Stimulated activated CD8-positive, alpha-beta memory T cell treated with anti-CD3 and anti-CD28 coated beads, Interleukin-12 subunit alpha, Interleukin-12 subunit beta, amount 100 ng/mL, for 4 hours (primary cell): ENCODE results near the gene CST8.

Experiments
- DNase-seq: peaks from one replicate; pipeline ENCODE4 v3.0.0-alpha.2; 2020; ENCODE audit warnings: low read depth

The CST8 gene

DNA sequence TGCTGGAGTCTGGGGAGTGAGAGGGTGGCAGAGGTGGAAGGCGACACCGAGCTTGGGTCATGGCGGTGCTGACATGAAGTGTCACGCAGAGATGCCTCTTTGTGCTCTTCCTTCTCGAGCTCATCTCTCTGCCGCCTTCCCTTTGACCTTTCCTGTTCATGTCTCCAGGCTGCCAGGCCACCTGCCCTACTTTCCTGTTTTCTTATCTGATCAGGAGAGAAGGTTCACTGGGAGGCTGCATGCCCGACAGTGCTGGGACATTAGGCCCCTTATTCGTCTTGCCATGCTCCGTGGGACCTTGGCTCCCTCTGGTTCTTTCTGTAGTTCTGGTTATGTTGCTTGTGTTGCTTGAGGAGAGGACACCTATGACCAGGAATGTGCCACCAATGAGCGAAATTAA, 33.2 kb downstream of the CST8 start:
- no peak for DNase-seq

DNA sequence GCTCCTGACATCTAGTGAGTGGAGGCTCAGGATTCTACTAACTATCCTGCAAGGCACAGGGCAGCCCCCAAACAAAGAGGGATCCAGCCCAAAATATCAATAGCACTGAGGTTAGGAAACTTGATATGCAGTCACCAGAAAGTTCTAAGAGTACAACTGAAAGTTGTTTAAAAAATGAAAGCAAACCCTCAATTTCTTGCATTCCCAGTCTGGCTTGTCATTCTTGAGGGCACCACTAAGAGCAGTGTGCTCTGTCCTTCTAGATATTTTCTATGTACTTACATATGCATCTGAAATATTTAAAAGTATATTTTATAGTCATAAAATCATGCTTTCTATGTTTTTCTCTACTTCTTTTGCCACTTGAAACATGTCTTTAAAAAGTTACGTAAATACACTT, 35.9 kb downstream of the CST8 start:
- DNase-seq = no peak

DNA sequence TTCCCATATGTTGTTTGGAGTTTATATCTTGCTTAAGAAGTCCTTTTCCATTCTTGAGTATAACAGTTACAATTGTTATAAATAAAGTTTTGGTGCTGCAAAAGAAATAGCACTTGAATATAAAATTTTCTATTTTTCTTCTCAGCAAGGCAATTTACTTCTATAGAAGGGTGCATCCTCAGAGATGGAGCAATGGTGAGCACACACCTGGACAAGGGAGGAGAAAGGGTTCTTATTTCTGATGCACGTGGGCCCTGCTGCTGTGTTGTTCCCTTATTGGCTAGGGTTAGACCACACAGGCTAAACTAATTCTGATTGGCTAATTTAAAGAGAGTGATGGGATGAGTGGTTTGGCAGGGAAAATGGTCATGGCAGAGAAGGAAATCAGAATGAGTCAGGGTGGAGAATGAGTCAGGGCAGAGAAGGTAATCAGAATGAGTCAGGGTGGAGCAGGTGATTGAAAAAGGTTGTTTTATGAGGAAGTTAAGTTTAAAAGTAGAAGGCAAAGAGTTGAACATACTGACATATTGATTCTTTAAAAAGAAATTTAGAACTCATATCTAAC, 38.0 kb downstream of the CST8 start:
- no peak for DNase-seq

DNA sequence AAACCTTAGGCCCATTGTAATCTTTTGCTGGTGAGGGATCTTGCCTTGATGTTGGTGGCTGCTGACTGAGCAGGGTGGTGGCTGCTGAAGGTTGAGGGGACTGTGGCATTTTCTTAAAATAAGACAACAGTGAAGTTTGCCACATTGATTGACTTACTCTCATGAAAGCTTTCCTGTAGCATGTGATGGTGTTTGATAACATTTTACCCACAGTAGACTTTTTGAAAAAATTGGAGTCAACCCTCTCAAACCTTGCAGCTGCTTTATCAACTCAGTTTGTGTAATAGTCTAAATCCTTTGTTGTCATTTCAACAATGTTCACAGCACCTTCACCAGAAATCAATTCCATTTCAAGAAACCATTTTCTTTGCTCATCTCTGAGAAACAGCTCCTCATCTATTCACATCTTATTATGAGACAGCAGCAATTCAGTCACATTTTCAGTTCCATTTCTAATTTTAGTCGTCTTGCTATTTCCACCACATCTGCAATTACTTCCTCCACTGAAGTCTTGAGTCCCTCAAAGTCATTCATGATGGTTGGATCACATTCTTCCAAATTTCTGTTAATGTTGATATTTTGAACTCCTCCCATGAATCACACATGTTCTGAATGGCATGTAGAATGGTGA, 40.1 kb downstream of the CST8 start:
- no peak for DNase-seq

DNA sequence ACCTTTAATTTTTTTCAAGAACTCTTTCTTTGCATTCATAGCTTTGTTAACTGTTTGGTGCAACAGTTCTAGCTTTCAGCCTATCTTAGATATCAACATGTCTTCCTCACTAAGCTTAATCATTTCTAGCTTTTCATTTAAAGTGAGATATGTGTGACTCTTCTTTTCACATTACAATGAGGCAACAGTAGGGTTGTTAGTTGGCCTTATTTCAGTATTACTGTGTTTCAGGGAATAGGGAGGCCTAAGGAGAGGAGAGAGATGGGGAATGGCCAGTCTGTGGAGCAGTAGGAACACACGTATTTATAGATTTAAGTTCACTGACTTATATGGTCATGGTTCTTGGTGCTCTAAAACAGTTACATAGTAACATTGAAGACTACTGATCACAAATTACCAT, 41.6 kb downstream of the CST8 start:
- no peak for DNase-seq

DNA sequence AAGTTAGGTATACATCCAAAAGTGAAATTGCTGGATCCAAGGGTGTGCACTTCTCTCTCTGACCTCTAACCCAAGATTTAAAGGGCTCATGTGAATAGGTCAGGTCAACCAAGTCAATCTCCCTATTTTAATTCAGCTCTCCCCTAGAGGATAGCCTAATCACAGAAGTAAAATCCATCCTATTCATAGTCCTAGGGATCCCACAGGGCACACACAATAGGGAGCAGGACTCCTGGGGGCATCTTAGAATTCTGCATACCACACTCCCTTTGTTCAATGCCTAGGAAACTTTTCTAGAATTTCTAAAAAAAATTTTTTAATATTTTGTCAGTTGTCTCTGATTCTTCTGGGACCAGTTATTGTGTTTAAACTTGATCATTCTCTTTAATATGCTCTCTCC, 42.2 kb downstream of the CST8 start:
- DNase-seq = no peak

DNA sequence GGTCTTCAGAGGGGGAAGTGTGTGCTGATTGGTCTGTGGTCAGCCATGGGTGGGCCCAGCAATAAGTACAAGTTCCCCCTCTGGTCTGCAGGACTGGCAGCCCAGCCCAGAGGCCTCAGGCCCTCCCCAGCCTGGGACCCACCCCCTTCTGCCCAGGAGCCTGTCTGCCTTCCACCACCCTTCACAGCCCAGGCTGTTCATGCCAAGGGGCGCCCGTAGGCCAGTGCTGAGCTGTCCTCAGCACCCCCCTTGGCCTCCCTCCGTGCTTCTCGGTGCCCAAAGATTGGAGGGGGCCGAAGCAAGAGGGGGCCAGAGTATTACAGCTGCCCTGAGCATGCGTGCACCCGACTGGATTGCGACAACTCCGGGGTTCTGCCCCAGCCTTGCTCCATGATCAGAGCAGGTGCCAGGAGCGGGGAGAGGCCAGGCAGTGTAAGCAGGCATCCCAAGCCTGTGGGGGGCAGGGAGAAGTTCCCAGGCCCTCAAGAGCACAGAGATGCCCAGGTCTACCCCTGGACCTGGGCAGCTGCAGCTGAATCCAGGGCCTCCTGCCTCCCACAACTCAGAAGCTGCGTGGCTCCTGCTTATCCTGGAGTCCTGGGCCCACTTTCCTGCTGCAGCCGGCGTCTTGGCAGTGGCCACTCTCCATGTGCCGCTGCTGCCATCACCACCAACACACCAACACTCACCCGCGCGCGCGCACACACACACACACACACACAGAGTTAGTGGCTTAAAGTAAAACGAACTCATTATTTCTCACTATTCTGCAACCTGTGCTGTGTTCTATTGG, 44.1 kb downstream of the CST8 start:
- no peak for DNase-seq

DNA sequence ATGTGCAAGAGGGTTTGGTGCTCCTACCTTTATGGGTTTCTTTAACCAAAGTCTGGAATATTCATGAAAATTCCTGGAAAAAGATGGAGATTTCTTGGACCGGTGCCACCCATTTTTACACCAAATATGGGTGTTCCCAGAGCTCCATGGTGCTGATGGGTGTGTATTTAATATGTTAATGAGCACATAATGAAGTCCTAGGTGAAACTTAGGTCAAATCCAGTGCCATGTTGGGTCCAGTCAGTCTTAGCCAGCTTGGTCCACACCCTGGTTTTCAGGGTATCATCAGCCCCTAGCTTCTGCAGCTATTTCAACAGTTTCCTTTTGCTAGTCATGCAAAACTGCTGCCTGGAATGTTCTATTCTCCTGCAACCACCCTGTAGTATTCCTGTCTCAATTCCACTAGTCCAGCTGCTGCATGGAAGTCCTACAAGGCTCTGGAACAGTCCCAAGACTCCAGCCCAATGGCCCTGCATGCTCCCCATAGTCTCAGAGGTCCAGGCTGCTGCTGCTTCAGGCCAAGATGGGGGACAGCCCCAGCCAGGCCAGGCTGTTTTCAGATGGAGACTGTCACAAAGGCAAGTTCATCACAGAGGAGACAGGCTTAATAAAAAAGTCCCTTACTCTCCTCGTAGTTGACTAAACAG, 45.5 kb downstream of the CST8 start:
- DNase-seq = no peak

DNA sequence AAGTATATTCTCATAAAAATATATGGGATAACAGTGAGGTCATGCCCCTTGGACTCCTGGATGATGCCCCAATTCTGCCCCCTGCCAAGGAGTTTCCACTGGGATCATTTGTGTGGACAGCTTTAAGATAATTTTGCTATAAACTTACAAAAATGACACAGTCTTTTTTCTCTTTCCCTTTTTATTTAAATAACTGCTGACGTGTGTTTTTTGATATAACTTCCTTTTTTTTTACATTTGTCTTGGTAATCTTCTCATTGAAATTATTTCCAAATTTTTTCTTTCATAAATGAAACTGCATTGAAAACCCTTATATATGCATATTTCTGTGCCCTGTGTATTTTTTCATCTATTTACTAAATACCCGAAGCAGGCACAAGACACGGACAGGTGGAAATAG, 46.1 kb downstream of the CST8 start:
- DNase-seq = no peak

DNA sequence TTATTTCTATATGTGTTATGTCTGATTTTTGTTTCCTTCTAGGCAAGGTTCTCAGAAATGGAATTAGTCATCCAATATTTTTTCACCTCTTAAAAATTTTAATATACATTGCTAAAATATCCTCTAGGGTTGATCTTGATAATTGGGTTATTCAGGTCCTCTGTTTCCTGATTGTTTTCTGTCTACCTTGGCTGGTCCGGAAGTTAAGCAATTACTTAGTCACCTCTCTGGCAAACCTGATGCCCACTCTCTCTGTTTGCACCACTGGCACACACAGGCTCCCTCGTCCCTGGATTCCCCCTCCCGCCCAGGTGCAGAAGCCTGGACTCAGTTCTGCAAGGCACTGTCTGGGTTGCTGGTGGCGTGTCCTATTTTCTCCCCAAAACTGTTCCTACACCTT, 49.7 kb downstream of the CST8 start:
- no peak for DNase-seq

DNA sequence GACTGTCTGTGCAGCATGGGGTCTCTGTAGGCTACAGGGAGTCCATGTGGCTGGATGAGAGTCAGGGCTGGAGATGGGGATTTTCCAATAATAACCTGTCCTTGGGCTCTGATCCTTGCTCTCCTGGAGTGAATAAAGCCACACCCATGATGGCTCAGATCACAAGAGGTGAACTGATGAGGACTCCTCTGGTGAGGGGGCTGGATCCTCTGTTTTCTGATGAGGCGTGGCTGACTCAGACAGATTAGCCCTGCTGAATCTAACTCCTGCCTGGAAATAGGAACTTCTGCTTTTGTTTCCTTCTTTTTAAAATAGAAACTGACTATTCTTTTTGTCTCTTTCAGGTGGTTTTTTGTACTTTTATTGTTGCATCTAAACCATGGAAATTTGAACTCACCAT, 50.4 kb downstream of the CST8 start:
- DNase-seq = no peak

DNA sequence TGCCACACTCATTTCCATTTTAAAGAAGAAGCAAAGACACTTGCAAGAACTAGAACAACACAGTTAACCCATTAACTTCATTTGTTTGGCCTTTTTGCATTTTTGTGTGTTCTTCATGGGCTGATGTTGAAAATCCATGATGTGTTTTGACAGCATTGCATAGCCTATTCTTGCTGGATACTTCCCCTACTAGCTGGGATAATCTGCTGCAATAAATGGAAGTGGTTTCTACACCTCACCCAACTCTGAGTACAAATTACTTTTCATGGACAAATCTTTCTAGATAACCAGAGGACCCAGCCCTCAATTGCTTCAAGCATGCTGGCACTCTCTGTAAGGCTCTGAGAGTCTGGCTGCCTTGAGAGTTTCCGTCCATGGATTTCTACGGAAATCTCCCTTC, 50.9 kb downstream of the CST8 start:
- DNase-seq = no peak

DNA sequence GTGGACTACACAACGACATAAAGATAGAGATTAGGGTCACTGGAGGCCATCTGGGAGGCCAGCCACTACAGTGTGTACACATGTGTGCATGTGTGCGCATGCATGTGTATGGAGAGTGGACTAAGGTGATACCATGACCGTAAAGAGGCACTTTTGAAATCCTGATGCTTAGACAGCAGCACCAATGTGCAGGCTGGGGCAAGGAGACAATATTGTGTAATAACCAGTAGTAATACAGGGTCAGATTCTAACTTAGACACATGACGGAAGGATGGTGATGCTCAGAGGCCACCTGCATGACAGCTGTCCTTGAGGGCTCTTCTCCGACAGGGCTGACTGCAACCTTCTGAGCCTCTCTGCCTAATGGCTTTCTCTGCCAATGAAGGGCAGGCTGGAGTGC, 51.9 kb downstream of the CST8 start:
- no peak for DNase-seq

DNA sequence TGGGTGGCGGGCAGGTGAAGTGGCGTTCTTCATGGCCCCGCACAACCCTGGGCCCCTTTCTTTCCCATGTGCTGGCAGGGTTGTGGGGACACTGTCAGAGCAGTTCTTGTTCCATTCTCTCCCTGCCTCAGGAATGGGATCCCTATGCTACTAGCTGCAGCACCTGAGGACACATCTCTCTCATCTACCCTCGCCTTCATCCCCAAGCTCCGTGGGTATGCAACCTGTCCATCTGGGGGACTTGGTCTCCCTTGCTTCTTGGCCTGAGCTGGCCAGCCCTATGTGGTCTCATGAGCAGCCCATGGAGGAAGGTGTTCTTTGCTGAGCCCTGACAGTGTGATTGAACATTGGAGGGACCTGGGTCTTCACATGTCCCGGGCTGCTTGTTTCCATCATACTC, 53.2 kb downstream of the CST8 start:
- DNase-seq = no peak
